C4-2B (cell line): ENCODE data around the gene MDH2.

Source experiments
- H3K27ac ChIP-seq: fragments of 450-650 bp; 2 replicates; pipeline ENCODE4 v1.5.1; 2017
- ZFX ChIP-seq: fragments of 450-650 bp; IDR thresholded peaks from 2 replicates; pipeline ENCODE4 v1.6.1; 2017
- TF ChIP-seq, protein P1 (sequence below): fragments of 450-650 bp; conservative IDR thresholded peaks from 2 replicates; pipeline ENCODE4 v1.5.1; 2017; ENCODE audit warnings: mild to moderate bottlenecking

The MDH2 gene

DNA sequence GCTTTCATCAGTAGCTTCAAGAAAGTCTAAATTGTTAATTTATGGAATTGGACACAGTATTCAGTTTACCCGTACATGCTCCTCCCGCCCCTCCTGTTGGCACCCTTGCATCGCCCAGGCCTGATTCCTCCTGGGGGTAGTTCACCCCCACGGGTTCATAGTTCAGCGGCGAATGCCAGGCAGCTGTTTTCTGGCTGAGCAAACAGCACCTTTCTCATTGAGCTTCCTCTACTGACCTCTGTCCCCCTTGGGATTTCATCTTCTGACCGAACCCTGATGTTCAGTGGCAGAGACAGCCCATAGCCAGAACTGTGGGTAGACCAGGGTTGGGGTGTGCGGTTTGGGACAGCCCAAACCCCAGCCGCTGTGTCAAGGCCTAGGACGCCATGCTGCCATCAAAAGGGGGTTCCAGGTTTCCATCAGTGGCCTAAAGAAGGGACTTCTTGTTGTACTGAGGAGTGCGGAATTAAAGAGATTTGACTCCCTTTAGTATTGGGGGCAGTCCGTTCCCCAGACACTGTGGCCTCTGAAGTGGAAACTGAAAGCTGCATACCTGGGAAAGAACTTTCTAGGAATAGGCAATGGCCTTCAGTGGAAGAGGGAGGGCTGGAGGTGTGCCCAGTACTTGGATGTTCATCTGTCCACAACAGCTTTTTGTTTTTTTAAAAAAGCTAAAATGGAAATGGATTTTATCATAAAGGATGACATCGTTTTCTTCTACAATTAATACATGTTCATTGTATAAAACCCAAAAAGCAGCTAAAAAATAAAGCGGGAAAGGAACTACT is 19.0 kb downstream of the MDH2 start:
- TF ChIP-seq, protein P1, sequence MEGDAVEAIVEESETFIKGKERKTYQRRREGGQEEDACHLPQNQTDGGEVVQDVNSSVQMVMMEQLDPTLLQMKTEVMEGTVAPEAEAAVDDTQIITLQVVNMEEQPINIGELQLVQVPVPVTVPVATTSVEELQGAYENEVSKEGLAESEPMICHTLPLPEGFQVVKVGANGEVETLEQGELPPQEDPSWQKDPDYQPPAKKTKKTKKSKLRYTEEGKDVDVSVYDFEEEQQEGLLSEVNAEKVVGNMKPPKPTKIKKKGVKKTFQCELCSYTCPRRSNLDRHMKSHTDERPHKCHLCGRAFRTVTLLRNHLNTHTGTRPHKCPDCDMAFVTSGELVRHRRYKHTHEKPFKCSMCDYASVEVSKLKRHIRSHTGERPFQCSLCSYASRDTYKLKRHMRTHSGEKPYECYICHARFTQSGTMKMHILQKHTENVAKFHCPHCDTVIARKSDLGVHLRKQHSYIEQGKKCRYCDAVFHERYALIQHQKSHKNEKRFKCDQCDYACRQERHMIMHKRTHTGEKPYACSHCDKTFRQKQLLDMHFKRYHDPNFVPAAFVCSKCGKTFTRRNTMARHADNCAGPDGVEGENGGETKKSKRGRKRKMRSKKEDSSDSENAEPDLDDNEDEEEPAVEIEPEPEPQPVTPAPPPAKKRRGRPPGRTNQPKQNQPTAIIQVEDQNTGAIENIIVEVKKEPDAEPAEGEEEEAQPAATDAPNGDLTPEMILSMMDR, result no peak
- no peak for TF ChIP-seq ZFX
- no peak overlapping the region for H3K27ac ChIP-seq

DNA sequence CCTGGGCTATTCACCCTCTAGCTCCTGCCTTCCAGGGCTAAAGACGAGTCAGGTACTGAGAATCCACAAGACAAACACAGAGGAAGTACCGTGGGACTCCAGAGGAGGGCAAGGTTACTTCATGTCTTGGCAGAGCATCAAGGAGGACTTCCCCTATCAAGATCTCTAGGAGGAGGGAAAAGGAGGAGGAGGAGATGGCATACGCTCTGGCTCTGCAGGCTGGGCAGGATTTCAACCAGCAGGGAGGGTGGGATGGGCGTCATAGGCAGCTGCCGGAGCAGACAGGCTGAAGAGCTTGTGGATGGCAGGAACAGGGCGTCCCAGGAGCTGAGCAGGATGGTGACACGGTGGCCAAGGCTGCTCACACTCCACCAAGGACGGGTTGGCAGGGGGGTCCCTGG is 21.3 kb downstream of the MDH2 start:
- TF ChIP-seq, protein P1, result no peak
- TF ChIP-seq ZFX, result no peak
- peak overlapping the region; percentile 42 for H3K27ac ChIP-seq

DNA sequence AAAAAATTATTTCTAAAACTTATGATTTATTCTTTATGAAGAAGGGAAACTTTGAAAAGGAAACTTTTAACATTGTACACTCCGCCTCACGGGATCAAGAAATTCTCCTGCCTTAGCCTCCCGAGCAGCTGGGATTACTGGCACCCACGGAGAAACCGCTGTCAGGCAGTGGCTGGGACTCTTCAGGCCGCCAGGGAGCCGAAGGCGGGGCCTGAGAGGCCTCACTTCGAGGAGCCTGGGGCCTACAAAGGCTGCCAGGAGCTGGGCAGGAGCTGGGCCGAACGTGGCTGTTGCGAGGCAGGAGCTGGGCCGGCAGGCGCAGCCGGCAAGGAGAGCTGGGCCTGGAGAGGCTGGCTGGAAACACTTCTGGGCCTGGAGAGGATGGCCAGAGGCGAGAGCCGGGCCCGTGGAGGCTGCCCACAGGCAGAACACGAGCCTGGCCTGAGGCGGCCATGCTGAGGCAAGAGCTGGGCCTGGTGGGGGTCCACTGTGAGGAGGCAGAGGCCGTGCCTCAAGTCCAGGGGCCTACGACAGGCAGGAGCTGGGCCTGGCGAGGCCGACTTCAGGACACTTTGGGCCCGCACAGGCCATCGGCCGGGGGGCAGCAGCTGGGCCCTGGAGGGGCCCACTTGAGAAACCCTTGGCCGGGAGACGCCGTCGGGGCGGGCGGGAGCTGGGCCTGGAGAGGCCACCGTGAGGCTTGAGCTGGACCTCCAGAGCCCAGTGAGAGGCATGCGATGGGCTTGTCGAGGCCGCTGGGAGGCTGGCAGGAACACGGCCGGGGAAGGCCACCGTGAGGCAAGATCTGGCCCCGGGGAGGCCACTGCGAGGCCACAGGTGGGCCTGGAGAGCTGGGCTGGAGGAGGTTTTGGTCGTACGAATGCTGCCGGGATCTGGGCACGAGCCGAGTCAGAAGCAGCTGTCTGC is 23.7 kb downstream of the MDH2 start:
- TF ChIP-seq, protein P1, result no peak
- no peak overlapping the region; the same call in 1 of the 2 replicates for H3K27ac ChIP-seq

DNA sequence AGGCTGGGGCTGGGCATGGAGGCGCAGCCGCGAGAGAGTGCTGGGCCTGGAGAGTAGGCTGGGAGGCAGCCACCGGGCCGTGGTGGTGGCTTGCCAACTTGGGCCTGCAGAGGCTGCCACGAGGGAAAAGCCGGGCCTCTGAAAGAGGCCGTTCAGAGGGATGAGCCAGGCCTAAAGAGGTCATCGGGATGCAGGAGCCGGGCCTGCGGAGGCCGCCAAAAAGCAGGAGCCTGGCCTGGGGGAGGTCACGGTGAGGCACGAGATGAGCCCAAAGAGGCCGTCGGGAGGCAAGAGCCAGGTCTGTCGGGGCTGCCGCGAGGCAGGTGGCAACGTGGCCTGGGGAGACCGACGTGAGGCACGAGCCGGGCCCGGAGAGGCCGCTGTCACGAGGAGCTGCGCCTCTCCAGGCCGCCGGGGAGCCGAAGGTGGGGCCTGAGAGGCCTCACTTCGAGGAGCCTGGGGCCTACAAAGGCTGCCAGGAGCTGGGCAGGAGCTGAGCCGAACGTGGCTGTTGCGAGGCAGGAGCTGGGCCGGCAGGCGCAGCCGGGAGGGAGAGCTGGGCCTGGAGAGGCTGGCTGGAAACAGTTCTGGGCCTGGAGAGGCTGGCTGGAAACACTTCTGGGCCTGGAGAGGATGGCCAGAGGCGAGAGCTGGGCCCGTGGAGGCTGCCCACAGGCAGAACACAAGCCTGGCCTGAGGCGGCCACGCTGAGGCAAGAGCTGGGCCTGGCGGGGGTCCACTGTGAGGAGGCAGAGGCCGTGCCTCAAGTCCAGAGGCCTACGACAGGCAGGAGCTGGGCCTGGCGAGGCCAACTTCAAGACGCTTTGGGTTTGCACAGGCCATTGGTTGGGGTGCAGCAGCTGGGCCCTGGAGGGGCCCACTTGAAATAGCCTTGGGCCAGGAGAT is 24.6 kb downstream of the MDH2 start:
- TF ChIP-seq ZFX, result no peak
- TF ChIP-seq, protein P1, result no peak
- H3K27ac ChIP-seq, result no peak overlapping the region

DNA sequence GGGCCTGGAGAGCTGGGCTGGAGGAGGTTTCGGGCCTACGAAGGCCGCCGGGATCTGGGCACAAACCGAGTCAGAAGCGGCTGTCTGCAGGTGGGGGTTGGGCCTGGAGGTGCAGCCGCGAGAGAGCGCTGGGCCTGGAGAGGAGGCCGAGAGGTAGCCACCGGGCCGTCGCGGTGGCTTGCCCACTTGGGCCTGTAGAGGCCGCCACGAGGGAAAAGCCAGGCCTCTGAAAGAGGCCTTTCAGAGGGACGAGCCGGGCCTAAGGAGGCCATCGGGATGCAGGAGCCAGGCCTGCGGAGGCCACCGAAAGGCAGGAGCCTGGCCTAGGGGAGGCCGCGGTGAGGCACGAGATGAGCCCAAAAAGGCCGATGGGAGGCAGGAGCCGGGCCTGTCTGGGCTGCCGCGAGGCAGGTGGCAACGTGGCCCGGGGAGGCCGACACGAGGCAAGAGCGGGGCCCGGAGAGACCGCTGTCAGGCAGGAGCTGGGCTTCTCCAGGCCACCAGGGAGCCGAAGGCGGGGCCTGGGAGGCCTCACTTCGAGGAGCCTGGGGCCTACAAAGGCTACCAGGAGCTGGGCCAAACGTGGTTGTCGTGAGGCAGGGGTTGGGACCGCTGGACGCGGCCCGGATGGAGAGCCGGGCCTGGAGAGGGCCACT is 25.6 kb downstream of the MDH2 start:
- TF ChIP-seq, protein P1, result no peak
- no peak for TF ChIP-seq ZFX
- H3K27ac ChIP-seq, result no peak overlapping the region

DNA sequence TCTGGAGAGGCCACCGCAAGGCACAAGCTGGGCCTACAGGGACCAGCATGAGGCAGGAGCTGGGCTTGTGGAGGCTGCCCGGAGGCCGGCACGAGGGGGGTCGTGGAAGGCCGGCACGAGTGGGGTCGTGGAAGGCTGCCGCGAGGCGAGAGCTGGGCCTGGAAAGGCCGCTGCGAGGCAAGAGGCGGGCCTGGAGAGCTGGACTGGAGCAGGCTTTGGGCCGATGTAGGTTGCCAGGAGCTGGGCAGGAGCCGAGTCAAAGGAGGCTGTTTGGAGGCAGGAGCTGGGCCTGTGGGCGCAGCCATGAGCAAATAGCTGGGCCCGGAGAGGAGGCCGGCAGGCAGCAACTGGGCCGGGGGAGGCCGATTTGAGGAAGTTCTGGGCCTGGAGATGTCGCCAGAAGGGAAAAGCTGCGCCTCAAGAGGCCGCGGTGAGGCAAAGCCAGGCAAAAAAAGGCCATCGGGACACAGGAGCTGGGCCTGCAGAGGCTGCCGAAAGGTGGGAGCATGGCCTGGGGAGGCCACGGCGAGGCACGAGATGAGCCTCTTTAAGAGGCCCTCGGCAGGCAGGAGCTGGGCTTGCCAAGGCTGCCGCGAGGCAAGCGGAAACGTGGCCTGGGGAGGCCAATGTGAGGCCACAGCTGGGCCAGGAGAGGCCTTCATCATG is 26.5 kb downstream of the MDH2 start:
- TF ChIP-seq ZFX, result no peak
- TF ChIP-seq, protein P1, result no peak
- H3K27ac ChIP-seq, result no peak overlapping the region
